Skeletal muscle satellite cell (primary cell): ENCODE data around the gene LYRM1.
"Not testable (repeated sequence)": the region's sequence is repeated elsewhere in the genome, so short reads cannot be mapped to it uniquely, and the experiment has no call there.

Experiments
- H3K27me3 ChIP-seq: 2 replicates; pipeline ENCODE4 v1.7.0; 2013; ENCODE audit warnings: low read length; ENCODE audit not compliant: control insufficient read depth, insufficient read depth
- H3K36me3 ChIP-seq: 2 replicates; pipeline ENCODE4 v1.7.0; 2013; ENCODE audit warnings: mild to moderate bottlenecking, control low read depth, low read length; ENCODE audit not compliant: insufficient read depth
- H3K4me1 ChIP-seq: 2 replicates; pipeline ENCODE4 v1.7.0; 2013; ENCODE audit warnings: low read length; ENCODE audit not compliant: control insufficient read depth, insufficient read depth
- H3K4me2 ChIP-seq: 2 replicates; pipeline ENCODE4 v1.7.0; 2013; ENCODE audit warnings: mild to moderate bottlenecking, low read length
- H3K4me3 ChIP-seq: 2 replicates; pipeline ENCODE4 v1.7.0; 2013; ENCODE audit warnings: low read length
- H3K9ac ChIP-seq: 2 replicates; pipeline ENCODE4 v1.7.0; 2013; ENCODE audit warnings: mild to moderate bottlenecking, low read depth, low read length, moderate library complexity
- H3K9me3 ChIP-seq: replicated peaks from 2 replicates; pipeline ENCODE4 v1.7.0; 2013; ENCODE audit warnings: mild to moderate bottlenecking, control low read depth, low read length

Gene LYRM1

GRCh38 chr16:20862162-20862960, 38.2 kb upstream of the LYRM1 start:
- Histone ChIP-seq H3K36me3 (peaks cover 44% of the 10 kb centered on the region), H3K9me3 (no peaks in the 10 kb centered on the region), H3K4me1 (peaks cover 29% of the 10 kb centered on the region), H3K4me3 (no peak overlapping the region), H3K27me3 (no peaks in the 10 kb centered on the region), H3K4me2 (no peak overlapping the region), H3K9ac (no peak overlapping the region)

- not testable (repeated sequence) for H3K4me2 ChIP-seq, H3K9me3 ChIP-seq, H3K4me3 ChIP-seq, H3K9ac ChIP-seq, H3K27me3 ChIP-seq
- Histone ChIP-seq H3K4me1 (peaks cover 49% of the 10 kb centered on the region), H3K36me3 (peaks cover 34% of the 10 kb centered on the region)
Measured at GRCh38 chr16:20864376-20864775, 36.2 kb upstream of the LYRM1 start.

- Histone ChIP-seq H3K9ac (peak overlapping the region; percentile 84), H3K4me2 (peak overlapping the region; percentile 66), H3K27me3 (no peaks in the 10 kb centered on the region), H3K4me3 (peak overlapping the region; percentile 6), H3K4me1 (peaks cover 49% of the 10 kb centered on the region), H3K36me3 (peaks cover 22% of the 10 kb centered on the region), H3K9me3 (no peaks in the 10 kb centered on the region)
Measured at GRCh38 chr16:20865420-20866131, 35.0 kb upstream of the LYRM1 start.

- peak overlapping the region; percentile 84 for H3K9ac ChIP-seq
- H3K4me2 ChIP-seq: peak overlapping the region; percentile 66
- peaks cover 15% of the 10 kb centered on the region for H3K36me3 ChIP-seq
- no peaks in the 10 kb centered on the region for H3K27me3 ChIP-seq
- H3K4me3 ChIP-seq: peak overlapping the region; percentile 6
- peaks cover 53% of the 10 kb centered on the region for H3K4me1 ChIP-seq
- H3K9me3 ChIP-seq: no peaks in the 10 kb centered on the region
Measured at GRCh38 chr16:20866145-20866772, 34.3 kb upstream of the LYRM1 start.

- Histone ChIP-seq H3K27me3 (no peaks in the 10 kb centered on the region), H3K4me3 (no peak overlapping the region), H3K9me3 (no peaks in the 10 kb centered on the region), H3K9ac (peak overlapping the region; percentile 84), H3K4me2 (peak overlapping the region; percentile 24), H3K4me1 (peaks cover 58% of the 10 kb centered on the region), H3K36me3 (peaks cover 14% of the 10 kb centered on the region)
Measured at GRCh38 chr16:20866801-20867200, 33.8 kb upstream of the LYRM1 start.

- H3K36me3 ChIP-seq: peaks cover 9% of the 10 kb centered on the region
- peaks cover 60% of the 10 kb centered on the region for H3K4me1 ChIP-seq
- peak overlapping the region; percentile 9 for H3K4me2 ChIP-seq
- no peaks in the 10 kb centered on the region for H3K9me3 ChIP-seq
- no peaks in the 10 kb centered on the region for H3K27me3 ChIP-seq
- H3K9ac ChIP-seq: no peak overlapping the region
- no peak overlapping the region for H3K4me3 ChIP-seq
Measured at GRCh38 chr16:20867585-20867984, 33.0 kb upstream of the LYRM1 start.

- Histone ChIP-seq H3K4me3 (no peak overlapping the region), H3K4me1 (peaks cover 60% of the 10 kb centered on the region), H3K36me3 (peaks cover 9% of the 10 kb centered on the region), H3K9me3 (no peaks in the 10 kb centered on the region), H3K27me3 (no peaks in the 10 kb centered on the region), H3K4me2 (peak overlapping the region; percentile 45), H3K9ac (peak overlapping the region; percentile 51)
Measured at GRCh38 chr16:20868890-20869289, 31.7 kb upstream of the LYRM1 start.

- Histone ChIP-seq H3K36me3 (peaks cover 6% of the 10 kb centered on the region), H3K4me2 (no peak overlapping the region), H3K27me3 (no peaks in the 10 kb centered on the region), H3K9ac (no peak overlapping the region), H3K4me3 (no peak overlapping the region), H3K9me3 (no peaks in the 10 kb centered on the region), H3K4me1 (peaks cover 61% of the 10 kb centered on the region)
Measured at GRCh38 chr16:20870122-20870820, 30.3 kb upstream of the LYRM1 start.

GRCh38 chr16:20871258-20871657, 29.3 kb upstream of the LYRM1 start:
- H3K27me3 ChIP-seq: no peaks in the 10 kb centered on the region
- peaks cover 51% of the 10 kb centered on the region for H3K4me1 ChIP-seq
- H3K9me3 ChIP-seq: no peaks in the 10 kb centered on the region
- no peak overlapping the region for H3K9ac ChIP-seq
- H3K4me3 ChIP-seq: no peak overlapping the region
- peaks cover 6% of the 10 kb centered on the region for H3K36me3 ChIP-seq
- no peak overlapping the region for H3K4me2 ChIP-seq

GRCh38 chr16:20871941-20872815, 28.4 kb upstream of the LYRM1 start:
- Histone ChIP-seq H3K9me3 (no peaks in the 10 kb centered on the region), H3K9ac (no peak overlapping the region), H3K4me1 (peaks cover 42% of the 10 kb centered on the region), H3K4me3 (no peak overlapping the region), H3K36me3 (peaks cover 8% of the 10 kb centered on the region), H3K4me2 (no peak overlapping the region), H3K27me3 (no peaks in the 10 kb centered on the region)
